ENCODE data around the gene MAP3K5.

The MAP3K5 gene

DNA sequence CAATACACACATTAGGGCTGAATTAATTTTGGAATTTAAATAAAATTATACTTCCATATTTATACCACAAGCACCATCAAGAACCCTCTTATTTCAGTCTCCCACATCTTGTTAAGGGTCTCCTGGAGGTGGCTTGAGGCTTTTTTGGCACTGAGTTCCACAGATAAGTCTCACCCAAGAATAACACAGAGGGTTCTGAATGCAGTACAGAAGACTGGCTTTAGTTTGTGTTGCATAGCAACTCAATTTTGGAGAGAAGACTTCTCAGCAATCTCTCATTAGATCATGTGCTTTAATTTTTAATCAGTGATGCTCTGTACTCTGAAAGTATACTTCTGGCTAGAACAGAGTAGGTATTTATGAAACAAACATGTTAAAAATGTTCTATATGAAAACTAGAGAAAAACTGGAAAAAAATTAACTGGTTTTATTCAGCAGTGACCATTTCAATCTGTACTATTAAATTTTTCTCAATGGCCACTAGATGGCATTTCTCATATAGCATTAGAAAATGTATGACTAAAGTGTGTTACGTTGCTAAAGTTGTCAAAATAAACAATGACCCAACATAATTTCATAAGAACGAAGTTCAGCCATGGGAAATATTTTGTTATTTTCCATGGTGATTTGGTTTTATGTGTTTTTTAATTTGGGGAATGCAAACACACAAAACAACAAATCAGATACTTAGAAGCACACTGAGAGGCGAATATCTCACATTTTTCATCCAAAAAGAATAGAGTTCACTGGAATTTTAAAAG lies 209.4 kb downstream of the MAP3K5 start:
- DNase-seq (ENCODE audit: low spot score), result peak; percentile 66
- H3K27ac ChIP-seq, result no peak overlapping the region
- CTCF ChIA-PET, result interaction anchor here (0.6 to 1.6 kb wide), 2 partner anchors 209 to 320 kb away, joined by 4 to 9 read pairs; partner anchors contain the start of gene MAP3K5
- TF ChIP-seq, protein P1, sequence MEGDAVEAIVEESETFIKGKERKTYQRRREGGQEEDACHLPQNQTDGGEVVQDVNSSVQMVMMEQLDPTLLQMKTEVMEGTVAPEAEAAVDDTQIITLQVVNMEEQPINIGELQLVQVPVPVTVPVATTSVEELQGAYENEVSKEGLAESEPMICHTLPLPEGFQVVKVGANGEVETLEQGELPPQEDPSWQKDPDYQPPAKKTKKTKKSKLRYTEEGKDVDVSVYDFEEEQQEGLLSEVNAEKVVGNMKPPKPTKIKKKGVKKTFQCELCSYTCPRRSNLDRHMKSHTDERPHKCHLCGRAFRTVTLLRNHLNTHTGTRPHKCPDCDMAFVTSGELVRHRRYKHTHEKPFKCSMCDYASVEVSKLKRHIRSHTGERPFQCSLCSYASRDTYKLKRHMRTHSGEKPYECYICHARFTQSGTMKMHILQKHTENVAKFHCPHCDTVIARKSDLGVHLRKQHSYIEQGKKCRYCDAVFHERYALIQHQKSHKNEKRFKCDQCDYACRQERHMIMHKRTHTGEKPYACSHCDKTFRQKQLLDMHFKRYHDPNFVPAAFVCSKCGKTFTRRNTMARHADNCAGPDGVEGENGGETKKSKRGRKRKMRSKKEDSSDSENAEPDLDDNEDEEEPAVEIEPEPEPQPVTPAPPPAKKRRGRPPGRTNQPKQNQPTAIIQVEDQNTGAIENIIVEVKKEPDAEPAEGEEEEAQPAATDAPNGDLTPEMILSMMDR (conservative IDR thresholded peaks at IDR 0.05; ENCODE audit: low read depth), result peak; percentile 73
- POLR2A ChIA-PET (ENCODE audit: low non-redundant PET), result no interaction called here

DNA sequence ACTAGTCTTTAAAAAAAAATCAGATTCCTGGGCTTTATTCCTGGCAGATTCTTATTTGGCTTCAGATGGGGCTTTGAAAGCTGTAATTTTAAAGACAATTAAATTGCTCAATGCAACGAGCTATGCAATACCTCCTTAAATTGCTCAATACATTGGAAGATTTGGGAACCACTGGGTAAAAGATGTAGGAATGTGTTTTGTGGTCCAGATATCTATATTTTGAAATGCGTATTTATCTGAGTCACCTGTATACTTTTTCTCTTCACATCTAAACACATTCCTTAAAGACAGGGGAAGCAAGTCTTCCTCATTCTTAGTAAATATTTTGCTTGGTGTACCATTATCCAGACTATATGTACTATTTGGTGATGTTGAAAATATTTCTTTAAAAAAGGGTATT lies 212.5 kb downstream of the MAP3K5 start:
- H3K27ac ChIP-seq, result no peak overlapping the region
- no peak for DNase-seq (ENCODE audit: low spot score)
- CTCF ChIA-PET, result interaction anchor here (0.6 kb wide), 1 partner anchor 16 kb away, joined by 3 read pairs; no protein-coding TSS in a partner anchor
- TF ChIP-seq, protein P1 (conservative IDR thresholded peaks at IDR 0.05; ENCODE audit: low read depth), result no peak
- POLR2A ChIA-PET (ENCODE audit: low non-redundant PET), result no interaction called here

DNA sequence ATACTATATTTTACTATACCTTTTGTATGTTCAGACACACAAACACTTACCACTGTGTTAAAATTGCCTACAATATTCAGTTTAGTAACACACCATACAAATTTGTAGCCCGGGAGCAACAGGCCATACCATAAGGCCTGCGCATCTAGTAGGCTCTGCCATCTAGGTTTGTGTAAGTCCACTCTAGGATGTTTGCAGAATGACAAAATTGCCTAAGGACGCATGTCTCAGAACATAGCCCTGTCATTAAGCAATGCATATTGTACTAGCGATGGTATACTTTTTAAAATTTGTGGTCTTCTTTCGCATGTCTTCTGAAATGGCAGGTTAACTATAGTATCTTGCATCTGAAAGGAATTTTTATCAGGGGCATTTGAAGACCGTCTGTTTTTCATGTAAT lies 215.5 kb downstream of the MAP3K5 start:
- DNase-seq (ENCODE audit: low spot score), result no peak
- POLR2A ChIA-PET (ENCODE audit: low non-redundant PET), result no interaction called here
- TF ChIP-seq, protein P1 (conservative IDR thresholded peaks at IDR 0.05; ENCODE audit: low read depth), result no peak
- no peak overlapping the region for H3K27ac ChIP-seq
- CTCF ChIA-PET, result no interaction called here

DNA sequence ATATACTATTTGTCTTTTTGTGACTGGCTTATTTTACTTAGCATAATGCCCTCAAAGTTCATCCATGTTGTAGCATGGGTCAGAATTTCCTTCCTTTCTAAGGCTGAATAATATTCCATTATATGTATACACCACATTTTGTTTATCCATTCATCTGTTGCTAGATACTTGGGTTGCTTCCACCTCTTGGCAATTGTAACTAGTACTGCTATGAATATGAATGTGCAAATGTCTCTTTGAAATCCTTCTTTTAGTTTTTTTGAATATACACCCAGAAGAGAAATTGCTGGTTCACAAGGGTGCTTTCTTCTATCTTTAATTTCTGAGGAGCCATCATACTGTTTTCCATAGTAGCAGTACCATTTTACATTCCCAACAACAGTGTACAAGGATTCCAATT lies 220.8 kb downstream of the MAP3K5 start:
- ChIA-PET CTCF (no interaction called here), POLR2A (ENCODE audit: low non-redundant PET) (no interaction called here)

DNA sequence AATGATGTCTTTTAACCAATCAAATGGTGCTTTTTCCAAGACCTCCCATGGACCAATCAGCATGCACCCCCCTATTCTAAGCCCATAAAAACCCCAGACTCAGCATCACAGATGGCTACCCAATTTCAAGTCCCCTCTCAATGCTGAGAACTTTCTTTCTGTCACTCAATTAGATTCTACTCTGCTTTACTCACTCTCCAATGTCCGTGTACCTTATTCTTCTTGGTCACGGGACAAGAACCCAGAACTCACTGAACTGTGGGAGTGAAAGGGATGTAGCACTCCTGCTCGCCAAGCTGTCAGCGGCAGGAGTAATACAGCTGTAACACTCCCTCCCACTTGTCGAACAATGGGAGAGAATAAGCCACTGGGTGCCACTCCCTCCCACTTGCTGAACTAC lies 221.2 kb downstream of the MAP3K5 start:
- POLR2A ChIA-PET (ENCODE audit: low non-redundant PET), result no interaction called here
- DNase-seq (ENCODE audit: low spot score), result no peak
- CTCF ChIA-PET, result no interaction called here
- TF ChIP-seq, protein P1 (conservative IDR thresholded peaks at IDR 0.05; ENCODE audit: low read depth), result no peak
- no peak overlapping the region for H3K27ac ChIP-seq

More for the DNA sequence above, 220.8 kb downstream of the MAP3K5 start:
- TF ChIP-seq, protein P1 (conservative IDR thresholded peaks at IDR 0.05; ENCODE audit: low read depth), result no peak
- no peak for DNase-seq (ENCODE audit: low spot score)
- no peak overlapping the region for H3K27ac ChIP-seq

DNA sequence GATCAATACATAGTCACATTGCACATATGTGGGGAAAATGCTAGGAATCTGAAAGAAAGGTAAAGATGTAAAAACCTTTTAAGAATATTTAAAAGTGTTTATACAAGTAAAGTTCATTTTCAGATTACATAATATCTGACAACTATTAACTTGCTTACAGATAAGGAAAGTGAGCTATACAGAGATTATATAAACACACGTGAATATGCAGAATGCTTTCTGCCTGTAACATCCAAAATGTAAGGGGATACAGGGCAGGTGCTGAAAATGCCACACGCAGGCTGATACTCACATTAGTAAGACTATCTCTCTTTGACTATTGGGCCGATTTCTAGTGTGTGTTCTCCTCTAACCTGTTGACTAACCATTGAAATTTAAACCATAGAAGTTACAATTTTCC lies 224.1 kb downstream of the MAP3K5 start:
- DNase-seq (ENCODE audit: low spot score), result no peak
- POLR2A ChIA-PET (ENCODE audit: low non-redundant PET), result no interaction called here
- H3K27ac ChIP-seq, result no peak overlapping the region
- CTCF ChIA-PET, result interaction anchor here (1.4 kb wide), 1 partner anchor 16 kb away, joined by 3 read pairs; no protein-coding TSS in a partner anchor
- TF ChIP-seq, protein P1 (conservative IDR thresholded peaks at IDR 0.05; ENCODE audit: low read depth), result no peak
